SIG-M5 (cell line): Measurements from ENCODE around the gene THADA.
A peak's percentile ranks its signal among the peaks of the same experiment; 100 is the strongest.

Experiments used
- DNase-seq: peaks from one replicate; lab custom pipeline; 2025; lab: John Stamatoyannopoulos, UW

Gene THADA

DNA sequence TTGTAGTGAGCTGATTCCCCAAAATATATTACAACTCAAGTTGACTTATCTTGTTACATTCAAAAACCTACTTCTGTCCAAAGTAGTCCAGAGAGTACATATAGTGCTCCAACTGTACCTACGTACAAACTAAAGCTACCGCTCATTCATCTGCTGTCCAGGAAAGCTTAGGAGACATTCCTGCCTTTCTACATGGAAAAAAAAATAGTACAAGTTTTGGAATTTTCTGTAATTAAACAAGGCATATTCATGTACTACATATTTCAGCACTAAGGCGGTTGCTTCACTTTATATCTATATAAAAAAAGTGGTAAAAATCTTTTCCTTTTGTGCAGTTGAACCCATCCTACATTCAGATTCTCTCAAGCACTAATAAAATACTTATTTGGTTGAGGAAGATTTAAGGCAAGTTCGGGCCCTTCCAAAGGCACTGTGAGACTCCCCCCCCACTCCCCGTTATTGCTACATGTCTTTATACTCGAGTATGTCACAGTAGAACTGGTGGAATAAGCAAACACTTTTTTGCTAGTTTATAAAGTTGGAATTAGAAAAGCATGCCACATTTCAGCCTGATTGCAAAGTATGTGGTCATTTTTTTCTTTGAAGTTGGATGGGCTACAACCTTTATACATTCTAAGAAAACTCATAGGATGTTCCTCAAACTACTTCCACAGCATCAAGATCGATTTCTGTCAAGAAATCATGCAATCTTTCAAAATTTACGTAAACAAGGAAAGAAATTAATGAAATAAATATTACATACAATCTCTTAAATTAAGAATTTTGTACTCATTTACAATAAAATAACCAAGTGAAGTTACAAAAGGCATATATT, 373.1 kb downstream of the THADA start:
- no peak for DNase-seq

DNA sequence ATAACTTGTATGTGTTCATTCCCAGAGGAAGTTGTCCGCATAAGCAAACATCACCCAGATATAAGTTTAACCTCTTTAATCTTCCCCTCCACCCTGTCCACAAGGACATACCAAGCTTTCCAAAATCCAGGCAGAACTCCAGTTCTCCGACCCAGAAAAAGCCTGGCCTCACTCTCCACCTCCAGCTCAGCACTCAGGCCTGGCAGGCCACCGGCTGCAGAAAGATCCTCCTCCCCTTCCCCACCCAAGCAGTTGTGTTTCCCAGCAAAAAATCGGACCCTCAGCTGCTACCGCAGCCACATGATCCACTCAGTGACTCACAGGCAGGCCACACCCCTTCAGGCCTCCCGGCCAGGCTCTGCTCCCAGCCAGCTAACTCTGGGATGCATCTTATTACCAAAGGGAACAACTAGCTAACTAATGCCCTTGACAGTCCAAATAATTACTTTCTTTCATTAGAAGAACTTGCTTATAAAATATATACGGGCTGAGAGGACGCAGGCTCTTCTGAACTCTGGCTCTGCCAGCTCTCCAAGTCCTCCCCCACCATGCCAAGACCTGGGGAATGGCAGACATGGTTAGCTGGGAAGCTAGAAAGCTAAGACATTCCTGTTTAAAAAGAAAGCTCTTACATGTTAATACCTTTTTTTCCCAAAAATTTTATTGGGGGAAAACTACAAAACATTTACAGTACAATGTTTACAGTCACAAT, 373.9 kb downstream of the THADA start:
- no peak for DNase-seq

DNA sequence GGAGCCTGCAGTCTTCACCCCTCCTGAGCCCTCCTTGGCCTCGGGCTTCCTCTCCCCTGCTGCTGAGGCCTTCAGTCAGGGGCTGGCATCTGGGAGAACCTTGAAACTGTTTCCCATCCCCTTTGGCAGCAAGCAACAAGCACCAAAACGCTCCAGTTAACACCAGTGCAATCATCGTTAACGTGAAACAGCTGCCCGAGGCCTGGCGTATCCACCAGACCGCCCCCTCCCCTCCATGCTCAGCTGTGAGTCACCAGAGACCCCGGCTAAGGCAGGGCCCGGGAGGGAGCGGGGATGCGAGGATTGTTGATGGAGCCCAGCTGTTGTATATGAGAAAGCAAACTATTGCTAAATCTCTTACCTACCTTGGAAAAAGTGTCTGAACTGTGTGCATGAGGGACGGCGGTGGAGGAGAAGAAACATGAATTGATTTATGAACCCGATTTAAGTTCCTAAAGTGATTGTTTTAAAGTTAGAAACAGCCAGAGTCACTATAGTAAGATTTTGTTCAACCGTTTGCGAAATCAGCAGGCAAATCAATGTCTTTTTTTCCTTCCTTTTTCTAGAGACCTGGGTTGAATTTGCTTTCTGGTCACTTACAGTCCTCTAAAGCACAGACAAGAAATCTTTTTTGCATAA, 374.6 kb downstream of the THADA start:
- peak; percentile 55 for DNase-seq

DNA sequence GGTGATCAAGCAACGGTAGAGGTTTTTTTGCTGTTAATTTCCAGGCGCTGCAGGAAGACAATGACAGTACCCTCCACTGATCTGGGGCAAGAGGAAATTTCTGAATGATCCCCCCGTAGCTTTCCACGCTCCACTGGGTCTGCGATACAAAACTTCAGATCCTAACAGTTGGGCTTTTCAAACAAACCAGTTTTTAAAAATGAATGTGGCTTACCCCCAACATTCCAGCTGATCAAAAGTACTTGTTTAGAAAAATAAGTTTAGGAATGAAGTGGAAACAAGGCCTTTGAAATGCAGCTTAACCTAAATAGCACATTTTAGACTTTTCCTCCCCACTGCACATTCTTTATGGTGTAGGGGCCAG, 375.1 kb downstream of the THADA start:
- no peak for DNase-seq

DNA sequence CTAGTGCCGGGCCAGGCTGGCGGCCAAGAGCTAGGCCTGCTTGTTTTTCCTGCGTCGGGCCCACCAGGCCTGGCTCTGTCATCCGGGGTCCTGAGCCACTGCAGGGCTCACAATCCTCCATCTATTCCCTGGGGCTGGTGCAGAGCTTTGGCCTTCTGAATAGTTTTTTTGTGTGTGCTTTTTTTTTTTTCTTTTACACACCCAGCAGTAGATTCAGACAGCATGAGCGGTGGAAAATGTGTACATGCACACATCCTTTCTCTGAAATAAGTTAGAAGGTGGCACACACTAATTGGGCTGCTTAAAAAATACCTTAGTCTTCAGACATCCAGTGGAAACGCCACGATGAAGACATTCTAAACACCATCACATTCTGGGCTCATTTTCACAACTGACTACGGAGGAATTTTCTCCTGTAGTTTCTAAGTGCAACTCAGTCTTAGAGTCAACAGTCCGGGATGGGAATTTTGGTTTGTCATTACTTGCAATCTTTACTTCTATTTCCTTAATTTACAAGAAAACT, 375.5 kb downstream of the THADA start:
- no peak for DNase-seq

DNA sequence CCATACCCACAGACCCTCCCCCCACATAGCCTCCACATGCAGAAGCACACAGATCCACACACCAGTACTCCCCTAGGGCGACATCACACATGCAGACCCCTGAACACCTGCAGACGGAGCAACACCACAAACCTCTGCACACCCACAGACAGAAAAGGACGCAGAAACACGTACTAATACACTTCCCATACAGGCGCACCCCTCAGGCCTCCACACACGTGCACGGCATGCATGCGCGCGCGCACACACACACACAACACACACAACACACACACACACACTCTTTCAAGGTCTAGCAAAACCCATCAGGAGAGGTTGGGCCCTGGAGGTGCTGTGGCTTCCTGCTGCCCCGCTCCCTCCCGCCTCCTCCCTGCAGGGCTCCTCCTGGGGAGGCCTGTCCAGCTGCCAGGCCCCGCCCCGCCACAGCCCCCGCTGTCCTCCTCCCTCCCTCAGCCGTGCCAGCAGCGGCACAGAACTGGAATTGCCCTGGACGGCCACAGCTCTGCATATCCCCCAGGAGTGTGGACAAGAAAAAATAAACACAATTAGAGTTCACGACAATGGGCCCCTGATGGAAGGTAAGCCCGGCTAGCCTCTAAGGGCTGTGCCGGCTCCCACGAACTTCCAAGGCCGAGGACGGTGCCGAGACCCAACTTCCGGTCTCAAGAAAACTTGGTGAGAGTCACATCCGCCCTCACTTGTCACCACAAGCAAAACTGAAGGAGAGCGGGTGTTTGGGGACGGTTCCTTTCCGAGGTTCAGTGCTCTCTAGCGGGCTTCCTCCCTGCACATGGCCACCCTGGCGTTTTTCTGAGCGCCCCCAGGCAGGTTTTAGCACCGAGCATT, 376.2 kb downstream of the THADA start:
- DNase-seq, result peak; percentile 70

GRCh38 chr2:43218702-43219382, 377.0 kb downstream of the THADA start:
- DNase-seq, result peak; percentile 63

DNA sequence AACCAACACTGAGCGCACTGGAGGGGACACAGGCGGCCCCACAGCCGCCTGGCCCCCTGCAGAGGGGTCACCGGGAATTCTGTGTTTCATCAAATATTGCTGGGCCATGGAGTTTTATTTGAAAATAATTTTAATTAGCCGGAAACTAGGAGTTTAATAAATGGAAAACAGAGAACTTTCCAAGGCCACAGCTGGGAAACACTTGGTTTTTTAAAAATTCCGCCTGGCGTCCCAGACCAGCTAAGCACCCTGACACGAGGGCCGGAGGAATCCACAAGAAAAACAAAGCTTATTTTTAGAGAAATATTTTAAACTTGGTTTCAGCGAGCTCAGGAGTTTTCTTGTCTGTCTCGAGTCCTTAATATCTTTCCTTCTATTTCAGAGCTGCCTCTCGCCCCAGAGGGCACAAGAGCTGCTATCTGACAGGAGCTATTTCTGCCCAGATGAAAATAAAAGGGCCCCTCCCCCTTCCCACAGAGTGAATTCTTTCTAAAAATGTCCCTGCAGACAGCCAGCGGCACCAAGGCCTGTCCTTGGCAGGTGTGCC, 377.6 kb downstream of the THADA start:
- peak; percentile 52 for DNase-seq

- DNase-seq, result no peak
These were observed 378.3 kb downstream of the THADA start for GRCh38 chr2:43217228-43218154.

- DNase-seq, result no peak
These were observed 379.2 kb downstream of the THADA start for GRCh38 chr2:43216629-43217028.

DNA sequence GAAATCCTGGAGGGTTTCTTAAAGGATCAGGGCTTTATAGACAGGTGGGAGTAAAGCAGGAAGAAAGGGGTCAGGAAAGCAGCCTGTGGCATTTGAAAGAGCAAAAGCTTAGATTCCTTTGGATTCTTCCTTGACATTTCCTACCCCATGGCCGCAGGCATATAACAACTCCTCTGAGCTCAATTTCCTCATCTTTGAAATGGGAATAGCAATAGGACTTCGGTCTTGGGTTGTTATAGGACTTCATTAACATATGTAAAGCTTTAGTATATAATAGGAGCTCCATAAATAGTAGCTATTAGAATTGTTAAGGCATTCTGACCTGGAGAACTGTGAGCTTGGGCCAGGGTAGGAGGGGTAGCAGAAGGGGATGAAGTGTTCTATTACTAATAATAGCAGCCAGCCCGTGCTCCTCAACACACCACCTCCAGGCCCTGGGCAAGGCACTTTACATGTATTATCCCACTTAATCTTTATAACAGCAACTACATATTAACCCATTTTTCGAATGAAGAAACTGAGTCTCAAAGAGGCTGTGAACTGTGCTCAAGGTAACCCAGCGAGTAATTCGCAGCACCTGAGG, 380.1 kb downstream of the THADA start:
- no peak for DNase-seq

DNA sequence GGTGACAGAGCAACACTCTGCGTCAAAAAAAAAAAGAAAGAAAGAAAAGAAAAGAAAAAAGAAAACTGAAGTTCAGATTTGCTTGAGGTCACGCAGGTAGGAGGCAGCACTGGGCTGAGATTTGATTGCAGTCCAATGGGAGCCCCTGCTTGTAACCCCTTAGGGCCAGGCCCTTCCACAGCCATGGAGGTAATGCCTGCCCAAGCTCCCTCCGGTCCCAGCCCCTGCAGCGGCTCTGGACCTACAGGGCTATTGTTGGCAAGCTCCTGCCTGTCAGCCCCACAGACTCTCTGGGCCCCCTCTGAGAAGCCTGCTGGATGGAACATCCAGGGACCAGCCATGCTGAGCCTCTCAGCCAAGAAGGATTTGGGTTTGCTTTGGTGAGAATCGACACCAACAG, 381.6 kb downstream of the THADA start:
- DNase-seq, result no peak

- DNase-seq, result peak; percentile 94
These were observed 382.9 kb downstream of the THADA start for GRCh38 chr2:43212931-43213330.

GRCh38 chr2:43212216-43212835, 383.5 kb downstream of the THADA start:
- DNase-seq, result no peak

- DNase-seq, result peak; percentile 95
These were observed 385.2 kb downstream of the THADA start for GRCh38 chr2:43210467-43211303.

DNA sequence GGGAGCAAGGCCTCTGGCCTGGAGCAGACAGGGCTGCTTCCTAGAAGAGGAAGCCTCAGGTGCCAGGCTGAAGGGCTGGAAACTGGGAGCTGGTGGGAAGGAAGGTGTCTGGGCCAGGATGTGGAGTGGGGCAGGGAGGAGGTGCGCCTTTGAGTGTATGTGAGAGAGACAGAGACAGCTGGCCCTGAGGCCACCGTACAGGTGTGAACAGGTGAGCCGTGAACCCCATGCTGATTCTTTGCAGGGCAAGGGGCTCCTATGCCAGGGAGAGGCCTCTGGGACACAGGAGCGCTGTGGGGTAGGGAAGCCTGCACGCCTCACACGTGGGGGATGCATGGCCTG, 385.7 kb downstream of the THADA start:
- DNase-seq, result no peak

GRCh38 chr2:43209204-43209717, 386.6 kb downstream of the THADA start:
- DNase-seq, result no peak
